NCI-H2081 treated with DMSO at 0.1 percent for 48 hours (cell line): ENCODE data around the gene IFITM2.
"Not testable (repeated sequence)": the region's sequence is repeated elsewhere in the genome, so short reads cannot be mapped to it uniquely, and the experiment has no call there.

ENCODE experiments used
- DNase-seq: peaks from one replicate; lab custom pipeline; 2025; lab: John Stamatoyannopoulos, UW

Gene IFITM2

GRCh38 chr11:325796-326591, 18.4 kb downstream of the IFITM2 start:
- no peak for DNase-seq

- no peak for DNase-seq
Observed at GRCh38 chr11:326592-326841, 18.9 kb downstream of the IFITM2 start.

GRCh38 chr11:326842-327580, 19.4 kb downstream of the IFITM2 start:
- DNase-seq = no peak

GRCh38 chr11:327581-327923, 19.9 kb downstream of the IFITM2 start:
- DNase-seq = no peak

GRCh38 chr11:328012-328411, 20.4 kb downstream of the IFITM2 start:
- DNase-seq = no peak

GRCh38 chr11:328516-329100, 21.0 kb downstream of the IFITM2 start:
- DNase-seq = not testable (repeated sequence)

GRCh38 chr11:329886-330253, 22.3 kb downstream of the IFITM2 start:
- no peak for DNase-seq

GRCh38 chr11:330307-330693, 22.7 kb downstream of the IFITM2 start:
- DNase-seq = no peak

- no peak for DNase-seq
Observed at GRCh38 chr11:330694-331357, 23.2 kb downstream of the IFITM2 start.

GRCh38 chr11:331358-332060, 23.9 kb downstream of the IFITM2 start:
- no peak for DNase-seq

GRCh38 chr11:332651-333480, 25.2 kb downstream of the IFITM2 start:
- no peak for DNase-seq

GRCh38 chr11:333616-334263, 26.1 kb downstream of the IFITM2 start:
- DNase-seq = not testable (repeated sequence)

GRCh38 chr11:334264-334994, 26.8 kb downstream of the IFITM2 start:
- DNase-seq = no peak

- DNase-seq = no peak
Observed at GRCh38 chr11:335779-336658, 28.4 kb downstream of the IFITM2 start.

GRCh38 chr11:336659-337198, 29.1 kb downstream of the IFITM2 start:
- no peak for DNase-seq

GRCh38 chr11:337711-338110, 30.1 kb downstream of the IFITM2 start:
- DNase-seq = no peak

- DNase-seq = no peak
Observed at GRCh38 chr11:339963-340362, 32.3 kb downstream of the IFITM2 start.

GRCh38 chr11:340539-341512, 33.2 kb downstream of the IFITM2 start:
- DNase-seq = no peak
